Measurements from ENCODE around the gene GAB2. TPM values are rescaled to one million over a fixed set of nuclear protein-coding genes. Genes with fewer than 3 reads are reported as not detected.

GAB2 gene
- total RNA-seq, 1 experiment from 2014 or later = 3.3 TPM

DNA sequence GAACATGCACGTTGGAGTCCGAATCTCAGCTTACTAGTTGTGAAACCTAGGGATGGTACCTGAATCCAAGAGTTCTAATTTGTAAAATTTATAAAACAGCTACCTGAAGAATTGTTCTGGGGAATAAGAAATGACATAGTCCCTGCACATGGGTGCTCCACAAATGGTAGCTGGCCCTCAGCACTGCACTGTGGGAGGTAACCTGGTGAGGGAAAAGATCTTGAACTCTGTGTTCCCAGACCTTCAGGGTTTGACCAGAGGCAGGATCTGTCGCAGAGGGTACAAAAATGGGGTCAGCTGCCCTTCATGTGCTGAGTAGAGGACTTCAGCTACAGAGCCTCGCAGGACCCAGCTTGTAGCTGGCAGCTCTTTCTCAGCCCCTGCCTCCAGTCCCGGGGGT lies 155.4 kb downstream of the GAB2 start:
- Histone ChIP-seq H2BK20ac (ENCODE audit: low read depth, low read length, poor library complexity, severe bottlenecking) (no peak overlapping the region), H3K9me3 (ENCODE audit: control insufficient read depth, low read depth, low read length) (no peaks in the 10 kb centered on the region), H3K56ac (ENCODE audit: insufficient read length, low read depth, low read length) (no peak overlapping the region), H3K4me1 (ENCODE audit: insufficient read depth, low read length) (peaks cover 2% of the 10 kb centered on the region; the same call in 1 of the 2 replicates), H2BK12ac (ENCODE audit: insufficient read length, low read depth, low read length) (no peak overlapping the region), H4K20me1 (ENCODE audit: control insufficient read depth, insufficient read depth, insufficient read length) (no peaks in the 10 kb centered on the region), H3K23me2 (ENCODE audit: insufficient read length, low read depth, low read length, poor library complexity, severe bottlenecking) (no peaks in the 10 kb centered on the region), H3K23ac (ENCODE audit: insufficient read length, low read depth, low read length) (no peak overlapping the region), H3K9ac (ENCODE audit: extremely low read depth, insufficient read length, low read length) (no peak overlapping the region), H3K4ac (ENCODE audit: low read depth, low read length) (no peak overlapping the region), H3T11ph (ENCODE audit: low read length) (no peak overlapping the region), H2BK15ac (ENCODE audit: low read depth, low read length) (no peak overlapping the region), H3K79me1 (ENCODE audit: insufficient read depth, low read depth, low read length, poor library complexity, severe bottlenecking) (no peaks in the 10 kb centered on the region), H3K27me3 (ENCODE audit: insufficient read depth, low read length) (no peaks in the 10 kb centered on the region), H3K27ac (ENCODE audit: insufficient read length, low read depth, low read length) (no peak overlapping the region), H3K18ac (ENCODE audit: insufficient read length, low read depth, low read length) (no peak overlapping the region), H4K8ac (replicated peaks; ENCODE audit: insufficient read length, low read depth, low read length) (no peak overlapping the region), H3K14ac (ENCODE audit: insufficient read depth, low read length) (no peak overlapping the region), H4K5ac (ENCODE audit: insufficient read length, low read depth, low read length) (no peak overlapping the region), H2BK120ac (ENCODE audit: low read depth, low read length, poor library complexity, severe bottlenecking) (no peak overlapping the region), H2AFZ (ENCODE audit: low read length) (no peak overlapping the region), H3K4me2 (ENCODE audit: insufficient read depth, insufficient read length, low read length) (no peak overlapping the region), H4K91ac (ENCODE audit: insufficient read length, low read depth, low read length) (no peak overlapping the region), H3K79me2 (ENCODE audit: insufficient read depth, low read length) (no peaks in the 10 kb centered on the region), H2BK5ac (ENCODE audit: insufficient read length, low read length) (no peak overlapping the region), H2AK5ac (ENCODE audit: insufficient read length, low read length) (no peak overlapping the region)
- peak overlapping the region in 1 of 3 experiments; percentile 15; a peak in 2 of 7 replicates for H3K27ac Mint-ChIP-seq
- no peaks in the 10 kb centered on the region for H3K9me3 Mint-ChIP-seq
- no peak overlapping the region for H3K4me3 Mint-ChIP-seq
- H3K36me3 Mint-ChIP-seq (ENCODE audit: insufficient read depth in 1 of 3, low read depth in 3 of 3) = no peaks in the 10 kb centered on the region
- H3K27me3 Mint-ChIP-seq (ENCODE audit: low read depth) = no peaks in the 10 kb centered on the region
- peaks cover 12 to 22% of the 10 kb centered on the region in 2 experiments for H3K4me1 Mint-ChIP-seq
- DNase-seq = no peak
- TF ChIP-seq, protein P1, sequence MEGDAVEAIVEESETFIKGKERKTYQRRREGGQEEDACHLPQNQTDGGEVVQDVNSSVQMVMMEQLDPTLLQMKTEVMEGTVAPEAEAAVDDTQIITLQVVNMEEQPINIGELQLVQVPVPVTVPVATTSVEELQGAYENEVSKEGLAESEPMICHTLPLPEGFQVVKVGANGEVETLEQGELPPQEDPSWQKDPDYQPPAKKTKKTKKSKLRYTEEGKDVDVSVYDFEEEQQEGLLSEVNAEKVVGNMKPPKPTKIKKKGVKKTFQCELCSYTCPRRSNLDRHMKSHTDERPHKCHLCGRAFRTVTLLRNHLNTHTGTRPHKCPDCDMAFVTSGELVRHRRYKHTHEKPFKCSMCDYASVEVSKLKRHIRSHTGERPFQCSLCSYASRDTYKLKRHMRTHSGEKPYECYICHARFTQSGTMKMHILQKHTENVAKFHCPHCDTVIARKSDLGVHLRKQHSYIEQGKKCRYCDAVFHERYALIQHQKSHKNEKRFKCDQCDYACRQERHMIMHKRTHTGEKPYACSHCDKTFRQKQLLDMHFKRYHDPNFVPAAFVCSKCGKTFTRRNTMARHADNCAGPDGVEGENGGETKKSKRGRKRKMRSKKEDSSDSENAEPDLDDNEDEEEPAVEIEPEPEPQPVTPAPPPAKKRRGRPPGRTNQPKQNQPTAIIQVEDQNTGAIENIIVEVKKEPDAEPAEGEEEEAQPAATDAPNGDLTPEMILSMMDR (conservative IDR thresholded peaks at IDR 0.05) = no peak
- no CpG with 5 or more reads among the region's 5 CpGs for WGBS (ENCODE audit: extremely low coverage, insufficient read length, low lambda C conversion rate)

All from H9 (cell line).